Measurements from ENCODE around the gene RNF207. TPM values are rescaled to one million over a fixed set of nuclear protein-coding genes. Genes with fewer than 3 reads are reported as not detected.
A peak's percentile ranks its signal among the peaks of the same experiment; 100 is the strongest.

RNF207 gene
- total RNA-seq, 1 experiment from 2014 or later: 115 TPM

- no TSS peak for BruUV-seq (replicated peaks)
These were observed 34.3 kb upstream of the RNF207 start for GRCh38 chr1:6171548-6172124.

GRCh38 chr1:6172549-6172948, 33.4 kb upstream of the RNF207 start:
- Histone ChIP-seq H3K4me1 (ENCODE audit: control insufficient read depth, insufficient read depth, low read length) (peaks cover 39% of the 10 kb centered on the region), H3K9me3 (ENCODE audit: control insufficient read depth, insufficient read depth, low read depth, low read length) (no peaks in the 10 kb centered on the region), H3K36me3 (ENCODE audit: control insufficient read depth, insufficient read depth, low read length) (no peaks in the 10 kb centered on the region), H3K4me3 (ENCODE audit: low read depth in 2 of 2, low read length in 2 of 2) (no peak overlapping the region), H3K27me3 (ENCODE audit: control insufficient read depth, insufficient read depth, low read length) (no peaks in the 10 kb centered on the region), H3K27ac (ENCODE audit: low read length) (peak overlapping the region; percentile 76)
- DNase-seq (ENCODE audit: low read depth, low spot score) (no peak), ATAC-seq (peak; percentile 74)
- CTCF ChIA-PET: no interaction called here
- BruUV-seq (replicated peaks): no TSS peak
- POLR2A ChIA-PET: interaction anchor here (0.6 kb wide), 1 partner anchor 58 kb away, joined by 3 read pairs; no protein-coding TSS in a partner anchor
- in situ Hi-C loops (cut with HindIII; ENCODE audit: low pct_unique_long_range_greater_than_20kb, low sequenced_read_pairs) (no loop called here), intact Hi-C loops (cut with micrococcal nuclease; ENCODE audit: unreplicated experiment) (no loop called here)
- TF ChIP-seq TCF7L2 (IDR thresholded peaks at IDR 0.05; ENCODE audit: low read depth, low read length): no peak
- no peak for TF ChIP-seq SIN3A (IDR thresholded peaks at IDR 0.05; ENCODE audit: borderline replicate concordance, insufficient read depth, low read depth, low read length)
- no peak for TF ChIP-seq POLR2AphosphoS5 (IDR thresholded peaks at IDR 0.05; ENCODE audit: low read depth, low read length)
- no peak for TF ChIP-seq CTCF (IDR thresholded peaks at IDR 0.05)
- no peak for TF ChIP-seq REST (IDR thresholded peaks at IDR 0.05; ENCODE audit: insufficient read depth in 1 of 2, low read depth in 2 of 2, low read length in 1 of 2)

More at GRCh38 chr1:6171548-6172124, 34.3 kb upstream of the RNF207 start:
- POLR2A ChIA-PET: interaction anchor here (0.6 kb wide), 1 partner anchor 57 kb away, joined by 3 read pairs; no protein-coding TSS in a partner anchor
- Histone ChIP-seq H3K4me3 (ENCODE audit: low read depth in 2 of 2, low read length in 2 of 2) (no peak overlapping the region), H3K36me3 (ENCODE audit: control insufficient read depth, insufficient read depth, low read length) (no peaks in the 10 kb centered on the region), H3K9me3 (ENCODE audit: control insufficient read depth, insufficient read depth, low read depth, low read length) (no peaks in the 10 kb centered on the region), H3K4me1 (ENCODE audit: control insufficient read depth, insufficient read depth, low read length) (peaks cover 37% of the 10 kb centered on the region), H3K27ac (ENCODE audit: low read length) (peak overlapping the region; percentile 76), H3K27me3 (ENCODE audit: control insufficient read depth, insufficient read depth, low read length) (no peaks in the 10 kb centered on the region)
- intact Hi-C loops (cut with micrococcal nuclease; ENCODE audit: unreplicated experiment): no loop called here
- CTCF ChIA-PET: no interaction called here
- DNase-seq (ENCODE audit: low read depth, low spot score): no peak
- peak; percentile 78 for ATAC-seq
- in situ Hi-C loops (cut with HindIII; ENCODE audit: low pct_unique_long_range_greater_than_20kb, low sequenced_read_pairs): no loop called here
- TF ChIP-seq POLR2AphosphoS5 (IDR thresholded peaks at IDR 0.05; ENCODE audit: low read depth, low read length): no peak
- TF ChIP-seq CTCF (IDR thresholded peaks at IDR 0.05): peak; percentile 60

All from Panc1 (cell line).